ENCODE data around the gene IGFBP2. TPM values are rescaled to one million over a fixed set of nuclear protein-coding genes. Genes with fewer than 3 reads are reported as not detected.
A peak's percentile ranks its signal among the peaks of the same experiment; 100 is the strongest.

The IGFBP2 gene
- total and polyA plus RNA-seq, 9 of the 15 experiments (the other 6 are each of a cell fraction or from before 2014, with no cell fraction given), result 0.93 TPM; not detected in 8

GRCh38 chr2:216661639-216662375 lies 28.6 kb downstream of the IGFBP2 start:
- in situ Hi-C loops (cut with MboI) (loop anchor here (10.0 to 25.0 kb wide), 2 partner anchors 450 to 627 kb away; no protein-coding TSS in a partner anchor), intact Hi-C loops (cut with micrococcal nuclease) (no loop called here)
- Histone ChIP-seq H3K27me3 (ENCODE audit: control insufficient read depth in 2 of 2, insufficient read depth in 2 of 2, low read length in 2 of 2) (peaks cover 3 to 47% of the 10 kb centered on the region in 2 experiments; a peak in 3 of 5 replicates), H3K36me3 (ENCODE audit: control insufficient read depth, insufficient read depth, low read length) (no peaks in the 10 kb centered on the region), H3K9me3 (replicated peaks; ENCODE audit: control insufficient read depth, insufficient read depth, low read depth, low read length) (no peaks in the 10 kb centered on the region), H4K20me1 (replicated peaks; ENCODE audit: control insufficient read depth, insufficient read depth, low read length) (no peaks in the 10 kb centered on the region; the same call in 1 of the 2 replicates), H3K9ac (ENCODE audit: insufficient read depth in 1 of 2, low read depth in 2 of 2, low read length in 2 of 2) (no peak overlapping the region; a peak in 1 of 4 replicates), H2AFZ (ENCODE audit: low read depth, low read length) (no peak overlapping the region), H3K4me3 (no peak overlapping the region), H3K79me2 (ENCODE audit: control insufficient read depth, insufficient read depth, low read length) (no peaks in the 10 kb centered on the region), H3K9me1 (ENCODE audit: control insufficient read depth, insufficient read depth, low read length) (no peaks in the 10 kb centered on the region), H3K4me1 (replicated peaks in 1 of 2; ENCODE audit: control insufficient read depth in 2 of 2, insufficient read depth in 2 of 2, low read length in 2 of 2) (peaks cover 10 to 12% of the 10 kb centered on the region in 2 experiments; a peak in 4 of 5 replicates), H3K27ac (ENCODE audit: extremely low read depth, low read depth, low read length) (no peak overlapping the region), H3K4me2 (ENCODE audit: insufficient read depth, low read length) (no peak overlapping the region)
- peak; percentile 71 for ATAC-seq
- no TSS peak for BruUV-seq (replicated peaks)
- ChIA-PET CTCF (ENCODE audit: low intra/inter-chr PET ratio) (interaction anchor here (1.9 kb wide), 1 partner anchor 145 kb away, joined by 10 read pairs; no protein-coding TSS in a partner anchor), POLR2A (interaction anchor here (0.6 kb wide), 1 partner anchor 236 kb away, joined by 3 read pairs; no protein-coding TSS in a partner anchor)
- no peak for FAIRE-seq
- peak in 3 of 4 experiments; percentile 9 to 24 (median 20) for DNase-seq (ENCODE audit: extremely low read depth in 1 of 4, low spot score in 3 of 4)
- 13% methylated on average over 19 of the region's 20 CpGs for WGBS (ENCODE audit: insufficient coverage, low coverage, missing lambda C conversion rate)
- TF ChIP-seq REST (IDR thresholded peaks at IDR 0.05; ENCODE audit: borderline replicate concordance) (peak; percentile 60; the same call in 1 of the 2 replicates), REST (CRISPR knock-in tag; IDR thresholded peaks at IDR 0.05; ENCODE audit: low read depth) (no peak), ZNF324 (CRISPR knock-in tag; IDR thresholded peaks at IDR 0.05) (no peak), SUPT5H (IDR thresholded peaks at IDR 0.05) (no peak), MYC (IDR thresholded peaks at IDR 0.05; ENCODE audit: low read depth, low read length) (0 out of 2 replicates have a peak, but pooled peaks have one; percentile 22), MYC (CRISPR knock-in tag; IDR thresholded peaks at IDR 0.05; ENCODE audit: borderline replicate concordance, low read depth) (no peak), ZBTB12 (CRISPR knock-in tag; IDR thresholded peaks at IDR 0.05) (no peak), ZNF589 (CRISPR knock-in tag; IDR thresholded peaks at IDR 0.05; ENCODE audit: low read depth) (0 out of 2 replicates have a peak, but pooled peaks have one; percentile 28), CTCF (IDR thresholded peaks at IDR 0.05 in 2 of 3, conservative IDR thresholded peaks at IDR 0.05 in 1 of 3; ENCODE audit: insufficient read depth in 2 of 3, low read depth in 1 of 3, low read length in 3 of 3) (peak; percentile 40 to 61 (median 46))
